Ammon's horn (tissue), 1 donor: Measurements from ENCODE around the gene BRD1.

Experiments used
- DNase-seq: peaks from one replicate; pipeline ENCODE4 v3.0.0-alpha.2; 2016; ENCODE audit warnings: low spot score

BRD1 gene

DNA sequence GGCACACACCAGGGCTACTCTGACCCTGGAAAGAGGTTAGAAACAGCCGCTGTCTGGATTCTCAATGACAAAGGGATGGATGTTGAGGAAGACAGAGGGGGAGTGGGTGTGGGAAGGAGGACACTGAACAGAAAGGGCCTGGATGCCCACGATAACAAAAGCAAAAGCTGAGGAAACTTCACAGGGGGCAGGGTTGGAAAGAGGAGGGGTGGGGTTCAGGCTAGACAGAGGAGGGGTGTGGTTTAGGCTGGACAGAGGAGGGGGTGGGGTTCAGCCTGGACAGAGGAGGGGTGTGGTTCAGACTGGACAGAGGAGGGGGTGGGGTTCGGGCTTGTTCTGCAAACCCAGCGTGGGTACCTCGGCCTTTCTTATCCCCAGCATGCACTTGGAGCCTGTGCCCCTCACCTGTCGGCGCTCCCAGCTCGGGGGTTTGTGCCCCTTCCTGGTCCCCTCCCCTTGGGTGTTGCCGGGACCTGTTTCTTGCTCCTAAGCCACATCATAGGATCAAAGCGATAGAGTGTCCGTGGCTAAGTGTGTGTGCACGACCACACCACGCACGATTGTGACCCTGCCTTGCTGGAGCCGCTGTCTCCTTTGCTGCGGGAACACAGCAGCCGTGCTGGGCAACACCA is 75.6 kb downstream of the BRD1 start:
- no peak for DNase-seq

- DNase-seq: no peak
Observed at GRCh38 chr22:49751318-49751965, 76.2 kb downstream of the BRD1 start.

GRCh38 chr22:49749885-49750510 is 77.7 kb downstream of the BRD1 start:
- no peak for DNase-seq

DNA sequence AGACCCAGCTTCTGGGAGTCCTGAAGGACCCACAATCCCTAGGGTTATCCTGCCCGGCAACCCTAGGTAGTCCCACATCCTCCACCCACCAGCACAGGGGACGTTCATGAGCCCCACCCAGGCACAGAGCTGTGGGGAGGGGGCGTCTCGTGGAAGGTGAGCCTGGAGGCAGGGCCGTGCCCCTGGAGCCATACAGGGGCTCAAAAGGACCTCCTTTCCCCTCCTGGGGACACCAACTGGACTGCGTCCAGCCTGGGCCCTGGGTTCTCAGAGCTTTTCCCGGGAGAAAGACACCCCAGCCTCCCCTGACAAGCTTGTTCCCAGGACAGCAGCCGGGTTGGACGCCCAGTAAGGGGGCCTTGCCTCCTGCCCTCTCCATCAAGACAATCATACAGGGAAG is 78.4 kb downstream of the BRD1 start:
- no peak for DNase-seq

- no peak for DNase-seq
Observed at GRCh38 chr22:49748514-49748913, 79.2 kb downstream of the BRD1 start.

DNA sequence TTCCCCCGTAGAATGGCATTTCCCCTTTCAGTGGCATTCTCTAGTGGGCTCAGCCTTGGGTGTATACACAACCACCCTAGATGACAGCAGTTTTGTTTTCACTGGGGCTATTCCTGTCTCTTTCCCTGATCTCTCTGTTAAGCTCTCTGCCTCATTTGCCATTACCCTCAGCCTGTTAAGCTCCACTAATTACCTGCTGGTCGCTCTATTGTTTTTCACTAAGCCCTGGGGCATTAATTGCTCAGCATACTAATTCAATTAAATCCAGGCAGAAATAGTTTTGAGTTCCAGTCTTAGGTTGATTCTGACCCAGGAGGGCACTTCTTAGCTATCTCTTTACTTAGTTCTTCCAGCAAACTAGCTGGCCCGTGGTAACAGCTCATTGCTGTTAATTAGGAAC is 80.0 kb downstream of the BRD1 start:
- DNase-seq: no peak

- DNase-seq: no peak
Observed at GRCh38 chr22:49747130-49747529, 80.5 kb downstream of the BRD1 start.

GRCh38 chr22:49746065-49746464 is 81.6 kb downstream of the BRD1 start:
- no peak for DNase-seq

GRCh38 chr22:49740242-49740641 is 87.4 kb downstream of the BRD1 start:
- DNase-seq: no peak

DNA sequence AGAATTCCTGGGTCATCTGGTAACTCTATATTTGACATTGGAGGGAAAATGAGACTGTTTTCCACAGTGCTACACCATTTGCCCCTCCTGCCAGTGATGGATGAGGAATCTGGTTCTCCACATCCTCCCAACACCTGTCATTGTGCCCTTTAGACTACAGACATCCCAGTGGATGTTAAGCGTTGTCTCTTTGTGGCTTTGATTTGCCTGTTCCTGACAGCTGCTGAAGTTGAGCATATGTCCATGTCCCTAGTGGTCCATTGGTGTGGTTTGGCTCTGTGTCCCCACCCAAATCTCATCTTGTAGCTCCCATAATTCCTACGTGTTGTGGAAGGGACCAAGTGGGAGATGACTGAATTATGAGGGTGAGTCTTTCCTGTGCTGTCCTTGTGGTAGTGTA is 88.5 kb downstream of the BRD1 start:
- no peak for DNase-seq

GRCh38 chr22:49738566-49738965 is 89.1 kb downstream of the BRD1 start:
- DNase-seq: no peak

DNA sequence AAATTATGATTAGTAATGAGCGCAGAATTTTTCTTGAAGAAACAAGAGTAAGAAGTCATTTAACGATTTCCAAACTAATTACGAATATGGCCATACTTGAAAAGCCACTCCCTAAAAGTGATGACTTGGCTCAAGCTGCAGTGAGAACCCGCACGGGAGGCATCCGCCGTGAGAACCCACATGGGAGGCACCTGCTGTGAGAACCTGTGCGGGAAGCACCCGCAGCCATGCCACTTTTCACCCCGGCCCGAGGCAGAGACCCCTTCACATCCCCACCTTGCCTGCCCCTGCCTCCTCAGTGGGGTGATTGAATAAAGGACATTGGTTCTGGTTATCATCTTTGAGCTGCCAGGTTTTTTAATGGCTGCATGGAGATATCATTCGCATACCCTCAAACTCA is 89.7 kb downstream of the BRD1 start:
- no peak for DNase-seq

- no peak for DNase-seq
Observed at GRCh38 chr22:49737101-49737551, 90.5 kb downstream of the BRD1 start.

DNA sequence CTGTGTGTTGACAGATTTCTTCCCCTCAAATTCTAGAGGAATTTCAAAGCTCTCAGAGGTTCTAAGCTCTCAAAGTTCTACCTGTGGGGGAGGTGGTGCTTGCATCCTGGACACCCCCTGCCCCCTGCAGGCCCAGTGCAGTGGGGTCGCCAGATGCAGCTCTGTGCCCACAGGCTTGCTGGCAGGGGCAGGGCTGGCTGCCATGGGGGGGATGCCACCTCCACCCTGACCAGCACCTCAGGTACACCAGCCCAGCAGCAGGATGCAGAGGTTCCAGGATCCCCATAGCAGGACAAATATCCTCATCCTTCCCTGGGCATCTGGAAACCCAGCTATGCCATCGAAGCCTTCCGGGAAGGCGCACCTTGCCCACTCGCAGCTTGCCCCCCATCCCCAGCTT is 91.1 kb downstream of the BRD1 start:
- DNase-seq: no peak

- no peak for DNase-seq
Observed at GRCh38 chr22:49735901-49736421, 91.7 kb downstream of the BRD1 start.

DNA sequence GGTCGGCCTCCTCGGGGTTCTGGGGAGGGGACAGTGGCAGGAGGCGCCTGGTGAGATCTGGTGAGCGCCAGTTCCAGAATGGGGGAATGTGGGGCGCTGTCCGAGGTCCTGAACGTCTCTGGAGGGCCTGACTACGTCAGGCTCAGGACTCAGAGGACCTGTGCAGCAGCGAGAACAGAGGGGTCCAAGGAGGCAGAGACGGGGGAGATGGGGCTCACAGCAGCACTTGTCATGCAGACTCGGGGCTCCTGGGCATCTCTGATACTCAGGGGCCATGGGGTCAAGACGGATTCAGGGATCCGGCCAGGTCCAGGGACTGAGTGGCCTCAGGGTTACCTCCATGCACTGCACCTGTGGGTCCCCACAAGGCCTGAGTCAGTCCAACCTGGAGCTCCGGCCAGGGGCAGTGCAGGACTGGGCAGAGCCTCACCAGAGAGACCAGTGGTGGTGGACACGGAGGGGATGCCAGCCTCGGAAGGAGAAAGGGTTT is 92.2 kb downstream of the BRD1 start:
- no peak for DNase-seq

DNA sequence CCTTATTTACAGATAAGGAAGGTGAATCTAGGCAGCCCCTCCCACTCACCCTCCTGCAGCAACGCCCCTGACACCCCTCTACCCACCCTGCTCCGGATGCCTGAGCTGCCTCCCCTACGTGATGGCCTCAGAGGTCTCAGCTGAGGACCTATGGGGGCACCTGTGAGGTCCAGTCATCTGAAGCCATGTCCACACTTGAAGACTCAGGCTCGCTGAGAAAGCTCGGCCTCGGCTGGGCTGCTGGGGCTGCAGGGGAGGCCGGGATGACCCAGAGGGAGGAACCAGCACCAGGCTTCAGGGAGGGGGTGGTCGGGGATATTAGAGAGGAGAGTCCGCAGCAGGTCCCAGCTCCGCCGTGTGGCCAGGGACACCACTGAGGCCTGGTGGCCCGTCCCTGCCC is 92.8 kb downstream of the BRD1 start:
- DNase-seq: no peak

- no peak for DNase-seq
Observed at GRCh38 chr22:49734390-49734789, 93.3 kb downstream of the BRD1 start.

- no peak for DNase-seq
Observed at GRCh38 chr22:49733631-49734030, 94.0 kb downstream of the BRD1 start.

GRCh38 chr22:49730656-49731055 is 97.0 kb downstream of the BRD1 start:
- no peak for DNase-seq

DNA sequence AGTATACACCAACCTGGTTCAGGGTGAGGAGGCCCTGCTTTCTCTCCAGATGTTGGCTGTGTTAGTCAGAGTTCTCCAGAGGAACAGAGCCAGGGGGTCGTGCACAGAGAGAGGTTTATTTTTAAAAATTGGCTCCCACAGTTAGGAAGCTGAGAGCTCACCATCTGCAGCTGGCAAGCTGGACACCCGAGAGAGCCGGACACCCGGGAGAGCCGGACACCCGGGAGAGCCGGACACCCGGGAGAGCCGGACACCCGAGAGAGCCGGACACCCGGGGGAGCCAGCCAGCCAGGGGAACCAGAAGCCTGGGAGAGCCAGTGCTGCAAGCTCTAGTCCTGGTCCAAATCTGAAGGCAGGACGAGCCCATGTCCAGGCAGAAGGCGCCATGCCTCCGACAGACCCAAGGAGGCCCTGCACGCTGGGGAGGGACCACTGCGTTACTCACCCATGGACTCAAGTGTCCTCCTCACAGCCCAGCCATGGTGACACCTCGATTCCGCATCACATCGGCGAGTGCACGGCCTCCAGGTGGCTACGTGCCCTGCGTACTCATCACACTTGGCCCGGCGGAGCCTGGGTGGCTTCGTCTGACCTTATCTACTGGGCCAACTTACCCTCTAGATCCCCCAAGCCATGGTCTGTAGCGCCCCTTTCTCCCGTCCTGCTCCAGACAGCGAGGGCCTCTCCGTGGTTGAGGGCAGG is 99.0 kb downstream of the BRD1 start:
- DNase-seq: no peak

DNA sequence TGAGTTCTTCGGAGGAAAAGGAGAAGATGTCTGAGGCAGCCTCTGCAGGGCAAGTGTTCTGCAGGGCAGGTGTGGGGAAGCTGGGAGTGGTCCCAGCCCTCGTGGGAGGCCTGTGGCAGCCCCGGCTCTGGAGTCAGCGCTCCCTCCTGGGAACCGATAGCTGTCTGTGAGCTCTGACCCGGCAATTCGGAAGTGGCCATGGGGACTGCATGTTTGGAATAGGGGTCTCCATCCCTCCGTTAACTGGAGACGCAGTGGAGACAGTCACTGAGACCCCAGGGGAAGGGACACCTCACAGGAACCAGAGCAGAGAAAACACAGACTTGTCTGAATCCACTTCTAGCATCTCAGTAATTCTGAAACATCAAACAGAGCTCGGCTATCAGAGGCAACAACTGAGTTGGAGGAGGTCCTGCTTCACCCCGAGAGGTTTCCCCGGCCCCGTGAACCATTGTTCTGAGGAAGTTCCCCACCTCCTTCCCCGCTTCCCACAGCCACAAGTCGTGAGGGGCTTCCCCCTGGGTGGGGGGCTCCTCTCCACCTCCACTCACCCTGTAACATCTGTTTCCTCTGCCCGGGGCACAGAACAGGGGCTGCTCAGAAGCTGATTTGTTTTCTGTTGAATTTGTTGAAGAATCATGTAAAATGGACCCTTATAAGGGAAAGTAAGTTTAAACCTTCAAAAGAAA is 99.6 kb downstream of the BRD1 start:
- no peak for DNase-seq
